GM18507 (cell line): ENCODE results near the gene CNKSR2.

ENCODE experiments used
- DNase-seq: peaks from one replicate; pipeline ENCODE4 v3.0.0; 2011; ENCODE audit warnings: low read depth; ENCODE audit not compliant: insufficient read length; ENCODE audit errors: extremely low spot score
- FAIRE-seq: peaks from 2 replicates; lab custom pipeline; 2011; peaks lifted over from hg19 to GRCh38; lab: Jason Lieb, UNC

CNKSR2 gene

GRCh38 chrX:21374163-21374993, at the start of gene CNKSR2:
TSS of gene CNKSR2 (plus strand) at chrX:21374418. CDS start at chrX:21374898, 480 bp downstream.
- DNase-seq: peak; percentile 32
- FAIRE-seq: peak; percentile 72

GRCh38 chrX:21354725-21355124, 19.5 kb upstream of the CNKSR2 start:
- FAIRE-seq (no peak), DNase-seq (no peak)

GRCh38 chrX:21355831-21356230, 18.4 kb upstream of the CNKSR2 start:
- DNase-seq (no peak), FAIRE-seq (no peak)

GRCh38 chrX:21369613-21370012, 4.6 kb upstream of the CNKSR2 start:
- FAIRE-seq: no peak

GRCh38 chrX:21373001-21373400, 1.2 kb upstream of the CNKSR2 start:
- FAIRE-seq: no peak

More at GRCh38 chrX:21369613-21370012, 4.6 kb upstream of the CNKSR2 start:
- no peak for DNase-seq

GRCh38 chrX:21373637-21374162, 518 bp upstream of the CNKSR2 start:
- FAIRE-seq (no peak), DNase-seq (no peak)

More at GRCh38 chrX:21373001-21373400, 1.2 kb upstream of the CNKSR2 start:
- no peak for DNase-seq

GRCh38 chrX:21374994-21375707, 933 bp downstream of the CNKSR2 start:
- no peak for FAIRE-seq
- DNase-seq: no peak

- FAIRE-seq: no peak
- DNase-seq: no peak
Measured at GRCh38 chrX:21375708-21376009, 1.4 kb downstream of the CNKSR2 start.

- FAIRE-seq: no peak
- DNase-seq: no peak
Measured at GRCh38 chrX:21376636-21377035, 2.4 kb downstream of the CNKSR2 start.

GRCh38 chrX:21379991-21380390, 5.8 kb downstream of the CNKSR2 start:
- no peak for FAIRE-seq
- DNase-seq: no peak

- no peak for DNase-seq
- no peak for FAIRE-seq
Measured at GRCh38 chrX:21382715-21383114, 8.5 kb downstream of the CNKSR2 start.

- FAIRE-seq (no peak), DNase-seq (no peak)
Measured at GRCh38 chrX:21383546-21383945, 9.3 kb downstream of the CNKSR2 start.

GRCh38 chrX:21384178-21384577, 10.0 kb downstream of the CNKSR2 start:
- FAIRE-seq: no peak

GRCh38 chrX:21394792-21395191, 20.6 kb downstream of the CNKSR2 start:
- DNase-seq: no peak
- FAIRE-seq: no peak

More at GRCh38 chrX:21384178-21384577, 10.0 kb downstream of the CNKSR2 start:
- no peak for DNase-seq

- DNase-seq: no peak
- no peak for FAIRE-seq
Measured at GRCh38 chrX:21398426-21398825, 24.2 kb downstream of the CNKSR2 start.

GRCh38 chrX:21400408-21401121, 26.3 kb downstream of the CNKSR2 start:
- DNase-seq: no peak
- no peak for FAIRE-seq

- DNase-seq (no peak), FAIRE-seq (no peak)
Measured at GRCh38 chrX:21408307-21408706, 34.1 kb downstream of the CNKSR2 start.

GRCh38 chrX:21408788-21409187, 34.6 kb downstream of the CNKSR2 start:
- FAIRE-seq (no peak), DNase-seq (no peak)

- DNase-seq (no peak), FAIRE-seq (no peak)
Measured at GRCh38 chrX:21412029-21412428, 37.8 kb downstream of the CNKSR2 start.

GRCh38 chrX:21412883-21413282, 38.7 kb downstream of the CNKSR2 start:
- FAIRE-seq (peak; percentile 31), DNase-seq (no peak)
